Liver (tissue), 9 donors: Measurements from ENCODE around the gene BAK1. TPM values are rescaled to one million over a fixed set of nuclear protein-coding genes. Genes with fewer than 3 reads are reported as not detected.
"Not testable (repeated sequence)": the region's sequence is repeated elsewhere in the genome, so short reads cannot be mapped to it uniquely, and the experiment has no call there.

ENCODE experiments used
- DNase-seq: peaks from one replicate; pipeline ENCODE4 v3.0.0-alpha.2; 2017; ENCODE audit warnings: low spot score
- H3K27ac ChIP-seq, 2 donors: one replicate each; pipeline ENCODE4 v1.7.0; 2013; ENCODE audit warnings: inconsistent platforms in 2 of 2, low read length in 2 of 2, control low read depth in 1 of 2, low read depth in 1 of 2, mild to moderate bottlenecking in 1 of 2
- H3K27me3 ChIP-seq, 4 donors: one replicate each; pipeline versions ENCODE4 v1.6.1 to v1.7.0; 2013; ENCODE audit warnings: low read length in 3 of 4, inconsistent platforms in 1 of 4, mild to moderate bottlenecking in 1 of 4, moderate library complexity in 1 of 4; ENCODE audit not compliant: control insufficient read depth in 4 of 4, insufficient read depth in 4 of 4
- H3K36me3 ChIP-seq, 4 donors: one replicate each; pipeline versions ENCODE4 v1.6.1 to v1.7.0; 2013; ENCODE audit warnings: low read length in 3 of 4, mild to moderate bottlenecking in 3 of 4, low read depth in 1 of 4, moderate library complexity in 1 of 4; ENCODE audit not compliant: control insufficient read depth in 4 of 4, insufficient read depth in 3 of 4
- H3K4me1 ChIP-seq, 4 donors: one replicate each; pipeline versions ENCODE4 v1.6.1 to v1.7.0; 2013; ENCODE audit warnings: low read length in 3 of 4, mild to moderate bottlenecking in 3 of 4, moderate library complexity in 1 of 4; ENCODE audit not compliant: control insufficient read depth in 4 of 4, insufficient read depth in 4 of 4
- H3K4me3 ChIP-seq, 3 donors: one replicate each; pipeline versions ENCODE4 v1.6.1 to v1.7.0; 2013; ENCODE audit warnings: low read length in 3 of 3, control low read depth in 1 of 3, low read depth in 1 of 3, mild to moderate bottlenecking in 1 of 3
- H3K9ac ChIP-seq, 2 donors: one replicate each; pipeline ENCODE4 v1.7.0; 2013; ENCODE audit warnings: low read length in 2 of 2, mild to moderate bottlenecking in 2 of 2, moderate library complexity in 2 of 2, control low read depth in 1 of 2, low read depth in 1 of 2
- H3K9me3 ChIP-seq, 4 donors: one replicate each; pipeline versions ENCODE4 v1.6.1 to v1.7.0; 2013; ENCODE audit warnings: low read length in 3 of 4; ENCODE audit not compliant: control insufficient read depth in 4 of 4
- EGR1 ChIP-seq, 2 donors: IDR thresholded peaks; 2 replicates each; pipeline ENCODE4 v1.6.1; 2016 to 2018; ENCODE audit warnings: antibody characterized with exemption in 2 of 2, low read depth in 2 of 2
- FOXA1 ChIP-seq: IDR thresholded peaks from 2 replicates; pipeline ENCODE4 v1.6.1; 2016; ENCODE audit warnings: antibody characterized with exemption
- FOXA2 ChIP-seq: IDR thresholded peaks from 2 replicates; pipeline ENCODE4 v1.6.1; 2016; ENCODE audit warnings: antibody characterized with exemption
- GABPA ChIP-seq, 2 donors: IDR thresholded peaks in 1 of 2; conservative IDR thresholded peaks in 1 of 2; 2 replicates each; pipeline ENCODE4 v1.6.1; 2016; ENCODE audit warnings: antibody characterized with exemption in 2 of 2, mild to moderate bottlenecking in 1 of 2, moderate library complexity in 1 of 2
- HNF4A ChIP-seq, 2 donors: conservative IDR thresholded peaks; 2 replicates each; pipeline ENCODE4 v1.6.1; 2016; ENCODE audit warnings: antibody characterized with exemption in 2 of 2, mild to moderate bottlenecking in 2 of 2
- HNF4G ChIP-seq: IDR thresholded peaks from 2 replicates; pipeline ENCODE4 v1.6.1; 2016; ENCODE audit warnings: antibody characterized with exemption
- JUND ChIP-seq, 2 donors: IDR thresholded peaks; 2 replicates each; pipeline ENCODE4 v1.6.1; 2016; ENCODE audit warnings: antibody characterized with exemption in 2 of 2
- NR2F2 ChIP-seq: IDR thresholded peaks from 2 replicates; pipeline ENCODE4 v1.6.1; 2016; ENCODE audit warnings: antibody characterized with exemption
- RAD21 ChIP-seq, 2 donors: IDR thresholded peaks; 2 replicates each; pipeline ENCODE4 v1.6.1; 2016; ENCODE audit warnings: antibody characterized with exemption in 2 of 2, mild to moderate bottlenecking in 2 of 2
- RXRA ChIP-seq, 2 donors: IDR thresholded peaks; 2 replicates each; pipeline ENCODE4 v1.6.1; 2017 to 2018; ENCODE audit warnings: antibody characterized with exemption in 2 of 2, mild to moderate bottlenecking in 1 of 2
- SP1 ChIP-seq: IDR thresholded peaks from 2 replicates; pipeline ENCODE4 v1.6.1; 2018; ENCODE audit warnings: antibody characterized with exemption, mild to moderate bottlenecking
- TAF1 ChIP-seq: conservative IDR thresholded peaks from 2 replicates; pipeline ENCODE4 v1.6.1; 2016; ENCODE audit warnings: antibody characterized with exemption, mild to moderate bottlenecking
- YY1 ChIP-seq: IDR thresholded peaks from 2 replicates; pipeline ENCODE4 v1.6.1; 2016; ENCODE audit warnings: antibody characterized with exemption, mild to moderate bottlenecking
- WGBS: extraction: QIAGEN DNeasy Blood & Tissue Kit; methylation state at CpG from one replicate; pipeline ENCODE4 v1.1.7; 2013; 5-methylcytosine and 5-hydroxymethylcytosine counted together
- polyA plus RNA-seq, 2 donors: library from polyadenylated mRNA; stranded (reverse) in 1 of 2; unstranded in 1 of 2; fragments of 200-250 nt in 1 of 2; fragments of >200 nt in 1 of 2; fragmentation: Nextera tagmentation in 1 of 2; extraction: Ambion mirVana in 1 of 2; gene quantifications; one replicate each; pipeline versions ENCODE4 v1.2.1 to v1.2.3, GENCODE V29; 2013 to 2015
- total RNA-seq, 2 donors: library from RNA; depleted of rRNA; stranded (reverse); fragments of >200 nt; gene quantifications; one replicate each; pipeline ENCODE4 v1.2.3, GENCODE V29; 2014
- TF ChIP-seq, protein P1 (sequence below): IDR thresholded peaks from 2 replicates; pipeline ENCODE4 v1.6.1; 2016; ENCODE audit warnings: antibody characterized with exemption
- TF ChIP-seq, protein P2 (sequence below): IDR thresholded peaks from 2 replicates; pipeline ENCODE4 v1.6.1; 2016; ENCODE audit warnings: antibody characterized with exemption
- TF ChIP-seq, protein P3 (sequence below): IDR thresholded peaks from 2 replicates; pipeline ENCODE4 v1.6.1; 2016; ENCODE audit warnings: antibody characterized with exemption
- TF ChIP-seq, protein P4 (sequence below): fragments of 150-350 bp; IDR thresholded peaks from 2 replicates; pipeline ENCODE4 v1.5.1; 2017; ENCODE audit warnings: improper control_type of control experiment, low read depth, low read length; ENCODE audit not compliant: missing input control
- TF ChIP-seq, protein P5 (sequence below): IDR thresholded peaks from 2 replicates; pipeline ENCODE4 v1.6.1; 2016; ENCODE audit warnings: antibody characterized with exemption, mild to moderate bottlenecking
- donor health status: healthy.
- donor health status: healthy.
- donor health status: healthy.
- donor health status: healthy.
- donor health status: healthy.

BAK1 gene
- total and polyA plus RNA-seq, 4 donors: 2.4 to 8.7 (median 5.3) TPM

DNA sequence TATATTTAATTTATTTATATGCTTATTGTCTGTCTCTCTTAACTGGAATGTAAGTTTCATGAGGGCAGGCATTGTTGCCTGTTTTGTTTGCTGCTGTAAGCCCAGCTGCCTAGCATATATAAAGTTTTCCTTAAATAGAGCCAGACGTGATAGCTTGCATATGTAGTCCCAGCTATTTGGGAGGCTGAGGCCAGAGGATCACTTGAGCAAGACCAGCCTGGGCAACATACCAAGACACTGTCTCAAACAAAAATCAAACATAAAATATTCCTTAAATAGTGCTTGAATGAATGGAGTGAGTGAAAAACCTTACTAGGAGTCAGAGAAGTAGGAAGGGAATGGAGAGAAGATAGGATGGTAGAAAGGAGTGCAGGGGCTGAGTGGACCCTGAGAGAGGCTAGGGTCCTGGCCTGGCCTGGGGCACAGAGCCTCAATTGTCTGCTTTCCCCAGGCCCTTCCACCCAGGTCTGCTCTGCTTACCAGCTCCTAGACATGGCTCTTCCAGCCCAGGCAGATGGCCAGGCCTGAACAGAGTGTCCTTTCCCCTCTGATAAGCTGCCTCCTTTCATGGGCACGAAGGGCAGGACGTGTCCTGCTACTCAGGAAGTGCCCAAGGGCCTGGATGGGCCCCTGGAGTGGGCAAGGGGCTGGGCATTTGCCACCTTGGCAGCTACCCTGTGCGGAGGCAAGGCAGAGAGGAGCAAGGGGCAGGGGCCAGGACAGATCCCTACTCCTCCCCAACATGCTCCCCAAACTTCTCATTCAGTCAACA, 17.7 kb upstream of the BAK1 start:
- Histone ChIP-seq H3K9me3 (no peaks in the 10 kb centered on the region), H3K4me3 (no peak overlapping the region), H3K27me3 (no peaks in the 10 kb centered on the region), H3K4me1 (no peaks in the 10 kb centered on the region), H3K27ac (no peak overlapping the region), H3K9ac (no peak overlapping the region), H3K36me3 (no peaks in the 10 kb centered on the region)
- 86% methylated on average over 4 of the region's 4 CpGs for WGBS
- no peak for TF ChIP-seq SP1
- TF ChIP-seq, protein P1, sequence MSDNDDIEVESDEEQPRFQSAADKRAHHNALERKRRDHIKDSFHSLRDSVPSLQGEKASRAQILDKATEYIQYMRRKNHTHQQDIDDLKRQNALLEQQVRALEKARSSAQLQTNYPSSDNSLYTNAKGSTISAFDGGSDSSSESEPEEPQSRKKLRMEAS: no peak
- TF ChIP-seq FOXA2: no peak
- TF ChIP-seq, protein P2, sequence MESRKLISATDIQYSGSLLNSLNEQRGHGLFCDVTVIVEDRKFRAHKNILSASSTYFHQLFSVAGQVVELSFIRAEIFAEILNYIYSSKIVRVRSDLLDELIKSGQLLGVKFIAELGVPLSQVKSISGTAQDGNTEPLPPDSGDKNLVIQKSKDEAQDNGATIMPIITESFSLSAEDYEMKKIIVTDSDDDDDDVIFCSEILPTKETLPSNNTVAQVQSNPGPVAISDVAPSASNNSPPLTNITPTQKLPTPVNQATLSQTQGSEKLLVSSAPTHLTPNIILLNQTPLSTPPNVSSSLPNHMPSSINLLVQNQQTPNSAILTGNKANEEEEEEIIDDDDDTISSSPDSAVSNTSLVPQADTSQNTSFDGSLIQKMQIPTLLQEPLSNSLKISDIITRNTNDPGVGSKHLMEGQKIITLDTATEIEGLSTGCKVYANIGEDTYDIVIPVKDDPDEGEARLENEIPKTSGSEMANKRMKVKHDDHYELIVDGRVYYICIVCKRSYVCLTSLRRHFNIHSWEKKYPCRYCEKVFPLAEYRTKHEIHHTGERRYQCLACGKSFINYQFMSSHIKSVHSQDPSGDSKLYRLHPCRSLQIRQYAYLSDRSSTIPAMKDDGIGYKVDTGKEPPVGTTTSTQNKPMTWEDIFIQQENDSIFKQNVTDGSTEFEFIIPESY: no peak
- no peak for TF ChIP-seq EGR1 (IDR thresholded peaks at IDR 0.05; ENCODE audit: low read depth in 2 of 2)
- TF ChIP-seq RAD21 (IDR thresholded peaks at IDR 0.05): no peak
- TF ChIP-seq, protein P3, sequence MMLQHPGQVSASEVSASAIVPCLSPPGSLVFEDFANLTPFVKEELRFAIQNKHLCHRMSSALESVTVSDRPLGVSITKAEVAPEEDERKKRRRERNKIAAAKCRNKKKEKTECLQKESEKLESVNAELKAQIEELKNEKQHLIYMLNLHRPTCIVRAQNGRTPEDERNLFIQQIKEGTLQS: no peak
- TF ChIP-seq JUND (IDR thresholded peaks at IDR 0.05): no peak
- TF ChIP-seq, protein P4, sequence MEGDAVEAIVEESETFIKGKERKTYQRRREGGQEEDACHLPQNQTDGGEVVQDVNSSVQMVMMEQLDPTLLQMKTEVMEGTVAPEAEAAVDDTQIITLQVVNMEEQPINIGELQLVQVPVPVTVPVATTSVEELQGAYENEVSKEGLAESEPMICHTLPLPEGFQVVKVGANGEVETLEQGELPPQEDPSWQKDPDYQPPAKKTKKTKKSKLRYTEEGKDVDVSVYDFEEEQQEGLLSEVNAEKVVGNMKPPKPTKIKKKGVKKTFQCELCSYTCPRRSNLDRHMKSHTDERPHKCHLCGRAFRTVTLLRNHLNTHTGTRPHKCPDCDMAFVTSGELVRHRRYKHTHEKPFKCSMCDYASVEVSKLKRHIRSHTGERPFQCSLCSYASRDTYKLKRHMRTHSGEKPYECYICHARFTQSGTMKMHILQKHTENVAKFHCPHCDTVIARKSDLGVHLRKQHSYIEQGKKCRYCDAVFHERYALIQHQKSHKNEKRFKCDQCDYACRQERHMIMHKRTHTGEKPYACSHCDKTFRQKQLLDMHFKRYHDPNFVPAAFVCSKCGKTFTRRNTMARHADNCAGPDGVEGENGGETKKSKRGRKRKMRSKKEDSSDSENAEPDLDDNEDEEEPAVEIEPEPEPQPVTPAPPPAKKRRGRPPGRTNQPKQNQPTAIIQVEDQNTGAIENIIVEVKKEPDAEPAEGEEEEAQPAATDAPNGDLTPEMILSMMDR: no peak
- TF ChIP-seq HNF4G: no peak
- TF ChIP-seq HNF4A (conservative IDR thresholded peaks at IDR 0.05): no peak
- no peak for TF ChIP-seq GABPA (IDR thresholded peaks at IDR 0.05 in 1 of 2, conservative IDR thresholded peaks at IDR 0.05 in 1 of 2)
- TF ChIP-seq YY1: no peak
- TF ChIP-seq RXRA (IDR thresholded peaks at IDR 0.05): no peak
- TF ChIP-seq, protein P5, sequence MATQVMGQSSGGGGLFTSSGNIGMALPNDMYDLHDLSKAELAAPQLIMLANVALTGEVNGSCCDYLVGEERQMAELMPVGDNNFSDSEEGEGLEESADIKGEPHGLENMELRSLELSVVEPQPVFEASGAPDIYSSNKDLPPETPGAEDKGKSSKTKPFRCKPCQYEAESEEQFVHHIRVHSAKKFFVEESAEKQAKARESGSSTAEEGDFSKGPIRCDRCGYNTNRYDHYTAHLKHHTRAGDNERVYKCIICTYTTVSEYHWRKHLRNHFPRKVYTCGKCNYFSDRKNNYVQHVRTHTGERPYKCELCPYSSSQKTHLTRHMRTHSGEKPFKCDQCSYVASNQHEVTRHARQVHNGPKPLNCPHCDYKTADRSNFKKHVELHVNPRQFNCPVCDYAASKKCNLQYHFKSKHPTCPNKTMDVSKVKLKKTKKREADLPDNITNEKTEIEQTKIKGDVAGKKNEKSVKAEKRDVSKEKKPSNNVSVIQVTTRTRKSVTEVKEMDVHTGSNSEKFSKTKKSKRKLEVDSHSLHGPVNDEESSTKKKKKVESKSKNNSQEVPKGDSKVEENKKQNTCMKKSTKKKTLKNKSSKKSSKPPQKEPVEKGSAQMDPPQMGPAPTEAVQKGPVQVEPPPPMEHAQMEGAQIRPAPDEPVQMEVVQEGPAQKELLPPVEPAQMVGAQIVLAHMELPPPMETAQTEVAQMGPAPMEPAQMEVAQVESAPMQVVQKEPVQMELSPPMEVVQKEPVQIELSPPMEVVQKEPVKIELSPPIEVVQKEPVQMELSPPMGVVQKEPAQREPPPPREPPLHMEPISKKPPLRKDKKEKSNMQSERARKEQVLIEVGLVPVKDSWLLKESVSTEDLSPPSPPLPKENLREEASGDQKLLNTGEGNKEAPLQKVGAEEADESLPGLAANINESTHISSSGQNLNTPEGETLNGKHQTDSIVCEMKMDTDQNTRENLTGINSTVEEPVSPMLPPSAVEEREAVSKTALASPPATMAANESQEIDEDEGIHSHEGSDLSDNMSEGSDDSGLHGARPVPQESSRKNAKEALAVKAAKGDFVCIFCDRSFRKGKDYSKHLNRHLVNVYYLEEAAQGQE: no peak
- no peak for TF ChIP-seq NR2F2
- TF ChIP-seq FOXA1: no peak
- TF ChIP-seq TAF1: no peak
- DNase-seq: no peak

DNA sequence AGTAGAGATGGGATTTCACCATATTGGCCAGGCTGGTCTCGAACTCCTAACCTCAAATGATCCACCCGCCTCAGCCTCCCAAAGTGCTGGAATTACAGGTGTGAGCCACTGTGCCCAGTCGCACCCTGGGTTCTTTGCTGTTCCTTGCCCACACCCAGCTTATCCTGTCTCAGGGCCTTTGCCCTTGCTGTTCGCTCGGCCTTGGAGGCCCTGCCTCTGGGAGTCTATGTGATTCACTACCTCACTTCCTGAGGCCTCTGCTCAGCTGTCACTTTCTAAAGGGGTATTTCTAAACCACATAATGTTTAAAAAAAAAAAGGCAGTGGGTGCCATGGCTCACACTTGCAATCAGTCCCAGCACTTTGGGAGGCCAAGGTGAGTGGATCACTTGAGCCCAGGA, 16.8 kb upstream of the BAK1 start:
- not testable (repeated sequence) for H3K27ac ChIP-seq, DNase-seq, H3K9ac ChIP-seq, H3K9me3 ChIP-seq, H3K4me3 ChIP-seq, H3K4me1 ChIP-seq, H3K27me3 ChIP-seq, H3K36me3 ChIP-seq
- WGBS: 94% methylated on average over 5 of the region's 5 CpGs
